HEK293 (cell line): ENCODE data around the gene CAV1.

Experiments used
- CTCF ChIA-PET: fragments of 350-600 bp; formaldehyde crosslinking; extraction: SDS; loops from one replicate; lab custom pipeline; 2021; ENCODE audit warnings: antibody characterized with exemption; lab: Yijun Ruan, JAX
- POLR2A ChIA-PET: fragments of 300-600 bp; formaldehyde crosslinking; extraction: SDS; loops from one replicate; lab custom pipeline; 2020; ENCODE audit warnings: antibody characterized with exemption, inconsistent platforms; lab: Yijun Ruan, JAX
- H3K27ac ChIP-seq: fragments of 200-500 bp; sonication (Bioruptor generic); 2 replicates; pipeline ENCODE4 v1.5.1; 2014; ENCODE audit warnings: low read depth, low read length, control low read depth, inconsistent platforms; ENCODE audit errors: extremely low read depth
- H3K36me3 ChIP-seq, 2 experiments: fragments of 200-500 bp in 1 of 2; sonication (Bioruptor generic) in 1 of 2; 1 replicate in 1 of 2; 2 replicates in 1 of 2; pipeline ENCODE4 v1.5.1; 2014 to 2017; ENCODE audit warnings: inconsistent platforms in 2 of 2, low read length in 2 of 2; ENCODE audit not compliant: control insufficient read depth in 2 of 2, insufficient read depth in 1 of 2
- H3K4me1 ChIP-seq: fragments of 200-500 bp; sonication (Bioruptor generic); 2 replicates; pipeline ENCODE4 v1.5.1; 2014; ENCODE audit warnings: mild to moderate bottlenecking, low read length, inconsistent platforms; ENCODE audit not compliant: control insufficient read depth, insufficient read depth
- H3K4me3 ChIP-seq: 2 replicates; pipeline ENCODE4 v1.5.1; 2011; ENCODE audit warnings: low read depth, mild to moderate bottlenecking, control low read depth, low read length, moderate library complexity
- H3K9me3 ChIP-seq: fragments of 200-500 bp; sonication (Bioruptor generic); 2 replicates; pipeline ENCODE4 v1.5.1; 2014; ENCODE audit warnings: low read depth, low read length, inconsistent platforms; ENCODE audit not compliant: control insufficient read depth, insufficient read depth
- BCL11B ChIP-seq: fragments of 450-650 bp; formaldehyde crosslinking; IDR thresholded peaks from 2 replicates; pipeline ENCODE4 v1.5.1; 2016; ENCODE audit warnings: low read depth, missing biosample characterization, missing genetic modification characterization
- GFI1B ChIP-seq: fragments of 450-650 bp; formaldehyde crosslinking; IDR thresholded peaks from 2 replicates; pipeline ENCODE4 v1.5.1; 2016; ENCODE audit warnings: missing biosample characterization, missing genetic modification characterization
- IKZF3 ChIP-seq: fragments of 450-650 bp; IDR thresholded peaks from 2 replicates; pipeline ENCODE4 v1.5.0; 2018; ENCODE audit warnings: missing biosample characterization, mild to moderate bottlenecking, missing genetic modification characterization, moderate library complexity
- PRDM10 ChIP-seq: fragments of 450-650 bp; formaldehyde crosslinking; IDR thresholded peaks from 2 replicates; pipeline ENCODE4 v1.5.1; 2016; ENCODE audit warnings: missing biosample characterization, missing genetic modification characterization
- PRDM6 ChIP-seq: fragments of 450-650 bp; formaldehyde crosslinking; IDR thresholded peaks from 2 replicates; pipeline ENCODE4 v1.5.1; 2017; ENCODE audit warnings: missing biosample characterization, missing genetic modification characterization
- SCRT1 ChIP-seq: fragments of 450-650 bp; formaldehyde crosslinking; IDR thresholded peaks from 2 replicates; pipeline ENCODE4 v1.5.1; 2016; ENCODE audit warnings: missing biosample characterization, missing genetic modification characterization, borderline replicate concordance
- SP7 ChIP-seq: fragments of 450-650 bp; formaldehyde crosslinking; IDR thresholded peaks from 2 replicates; pipeline ENCODE4 v1.5.1; 2016; ENCODE audit warnings: missing biosample characterization, missing genetic modification characterization
- TCF7L2 ChIP-seq: IDR thresholded peaks from 2 replicates; pipeline ENCODE4 v1.6.1; 2011; ENCODE audit warnings: low read depth, mild to moderate bottlenecking, inconsistent platforms, low read length, moderate library complexity, borderline replicate concordance
- ZBTB20 ChIP-seq: fragments of 450-650 bp; formaldehyde crosslinking; IDR thresholded peaks from 2 replicates; pipeline ENCODE4 v1.5.1; 2016; ENCODE audit warnings: missing biosample characterization, missing genetic modification characterization
- ZBTB26 ChIP-seq: fragments of 450-650 bp; formaldehyde crosslinking; optimal IDR thresholded peaks from 2 replicates; pipeline ENCODE3; 2016; ENCODE audit warnings: missing biosample characterization, mild to moderate bottlenecking, missing genetic modification characterization
- ZEB2 ChIP-seq: fragments of 450-650 bp; formaldehyde crosslinking; IDR thresholded peaks from 2 replicates; pipeline ENCODE4 v1.5.1; 2016; ENCODE audit warnings: missing biosample characterization, missing genetic modification characterization
- ZFP37 ChIP-seq: fragments of 450-650 bp; formaldehyde crosslinking; IDR thresholded peaks from 2 replicates; pipeline ENCODE4 v1.5.1; 2016; ENCODE audit warnings: missing biosample characterization, missing genetic modification characterization
- ZFP69B ChIP-seq: fragments of 450-650 bp; formaldehyde crosslinking; IDR thresholded peaks from 2 replicates; pipeline ENCODE4 v1.5.1; 2016; ENCODE audit warnings: missing biosample characterization, missing genetic modification characterization
- ZNF133 ChIP-seq: fragments of 450-650 bp; formaldehyde crosslinking; IDR thresholded peaks from 2 replicates; pipeline ENCODE4 v1.5.1; 2016; ENCODE audit warnings: missing biosample characterization, missing genetic modification characterization
- ZNF155 ChIP-seq: fragments of 450-650 bp; formaldehyde crosslinking; IDR thresholded peaks from 2 replicates; pipeline ENCODE4 v1.5.1; 2016; ENCODE audit warnings: missing biosample characterization, missing genetic modification characterization
- ZNF16 ChIP-seq: fragments of 450-650 bp; formaldehyde crosslinking; IDR thresholded peaks from 2 replicates; pipeline ENCODE4 v1.5.1; 2016; ENCODE audit warnings: low read depth, missing biosample characterization, missing genetic modification characterization
- ZNF169 ChIP-seq: fragments of 450-650 bp; formaldehyde crosslinking; IDR thresholded peaks from 2 replicates; pipeline ENCODE4 v1.5.1; 2016; ENCODE audit warnings: missing biosample characterization, missing genetic modification characterization
- ZNF174 ChIP-seq: fragments of 450-650 bp; formaldehyde crosslinking; IDR thresholded peaks from 2 replicates; pipeline ENCODE4 v1.5.0; 2017; ENCODE audit warnings: missing biosample characterization, mild to moderate bottlenecking, missing genetic modification characterization
- ZNF19 ChIP-seq: fragments of 450-650 bp; formaldehyde crosslinking; IDR thresholded peaks from 2 replicates; pipeline ENCODE4; 2016; ENCODE audit warnings: missing biosample characterization, missing genetic modification characterization, low read depth
- ZNF223 ChIP-seq: fragments of 450-650 bp; formaldehyde crosslinking; IDR thresholded peaks from 2 replicates; pipeline ENCODE4 v1.5.1; 2016; ENCODE audit warnings: missing biosample characterization, missing genetic modification characterization
- ZNF423 ChIP-seq: fragments of 450-650 bp; formaldehyde crosslinking; IDR thresholded peaks from 2 replicates; pipeline ENCODE4 v1.5.1; 2016; ENCODE audit warnings: missing biosample characterization, missing genetic modification characterization
- ZNF488 ChIP-seq: fragments of 450-650 bp; formaldehyde crosslinking; IDR thresholded peaks from 2 replicates; pipeline ENCODE4 v1.5.1; 2016; ENCODE audit warnings: missing biosample characterization, missing genetic modification characterization
- ZNF530 ChIP-seq: fragments of 450-650 bp; formaldehyde crosslinking; IDR thresholded peaks from 2 replicates; pipeline ENCODE4 v1.5.1; 2016; ENCODE audit warnings: low read depth, missing biosample characterization, missing genetic modification characterization
- ZNF558 ChIP-seq: fragments of 450-650 bp; formaldehyde crosslinking; IDR thresholded peaks from 2 replicates; pipeline ENCODE4 v1.5.1; 2016; ENCODE audit warnings: missing biosample characterization, missing genetic modification characterization
- ZNF580 ChIP-seq: fragments of 450-650 bp; formaldehyde crosslinking; IDR thresholded peaks from 2 replicates; pipeline ENCODE4 v1.5.1; 2016; ENCODE audit warnings: missing biosample characterization, missing genetic modification characterization
- ZNF660 ChIP-seq: fragments of 450-650 bp; IDR thresholded peaks from 2 replicates; pipeline ENCODE4 v1.5.1; 2018; ENCODE audit warnings: missing biosample characterization, mild to moderate bottlenecking, missing genetic modification characterization
- ZNF664 ChIP-seq: fragments of 450-650 bp; formaldehyde crosslinking; IDR thresholded peaks from 2 replicates; pipeline ENCODE4 v1.5.1; 2016; ENCODE audit warnings: missing biosample characterization, missing genetic modification characterization
- ZNF677 ChIP-seq: fragments of 450-650 bp; IDR thresholded peaks from 2 replicates; pipeline ENCODE4 v1.5.0; 2018; ENCODE audit warnings: missing biosample characterization, mild to moderate bottlenecking, missing genetic modification characterization, moderate library complexity

Gene CAV1

GRCh38 chr7:116553168-116553964 lies 28.5 kb downstream of the CAV1 start:
- CTCF ChIA-PET = interaction anchor here (0.6 kb wide), 1 partner anchor 372 kb away, joined by 3 read pairs; no protein-coding TSS in a partner anchor
- POLR2A ChIA-PET = no interaction called here
- Histone ChIP-seq H3K4me3 (no peak overlapping the region), H3K9me3 (no peaks in the 10 kb centered on the region), H3K4me1 (no peaks in the 10 kb centered on the region), H3K36me3 (no peaks in the 10 kb centered on the region), H3K27ac (no peak overlapping the region)
- no peak for TF ChIP-seq ZFP69B (tag by site-specific recombination)
- TF ChIP-seq GFI1B (tag by site-specific recombination) = no peak
- TF ChIP-seq ZNF530 (tag by site-specific recombination) = no peak
- no peak for TF ChIP-seq ZBTB20 (tag by site-specific recombination)
- TF ChIP-seq ZNF174 = no peak
- TF ChIP-seq ZNF19 (tag by site-specific recombination) = no peak
- TF ChIP-seq ZNF423 = no peak
- TF ChIP-seq BCL11B (tag by site-specific recombination) = no peak
- no peak for TF ChIP-seq ZNF155 (tag by site-specific recombination)
- TF ChIP-seq ZNF488 = no peak

GRCh38 chr7:116554436-116554835 lies 29.6 kb downstream of the CAV1 start:
- Histone ChIP-seq H3K27ac (no peak overlapping the region), H3K9me3 (no peaks in the 10 kb centered on the region), H3K4me3 (no peak overlapping the region), H3K36me3 (no peaks in the 10 kb centered on the region), H3K4me1 (no peaks in the 10 kb centered on the region)
- CTCF ChIA-PET = interaction anchor here (0.6 to 1.5 kb wide), 3 partner anchors 26 to 373 kb away, joined by 3 read pairs; no protein-coding TSS in a partner anchor
- POLR2A ChIA-PET = no interaction called here
- peak; percentile 85 for TF ChIP-seq PRDM10 (tag by site-specific recombination)
- no peak for TF ChIP-seq ZNF169 (tag by site-specific recombination)
- 0 out of 2 replicates have a peak, but pooled peaks have one; percentile 24 for TF ChIP-seq IKZF3
- TF ChIP-seq TCF7L2 = no peak
- no peak for TF ChIP-seq ZNF580
- no peak for TF ChIP-seq ZNF223 (tag by site-specific recombination)
- no peak for TF ChIP-seq ZNF423
- no peak for TF ChIP-seq SCRT1 (tag by site-specific recombination)
- TF ChIP-seq ZNF558 (tag by site-specific recombination) = 0 out of 2 replicates have a peak, but pooled peaks have one; percentile 40
- 0 out of 2 replicates have a peak, but pooled peaks have one; percentile 18 for TF ChIP-seq SP7
- TF ChIP-seq ZNF16 (tag by site-specific recombination) = no peak
- TF ChIP-seq ZFP37 = no peak
- peak; percentile 69 for TF ChIP-seq PRDM6 (tag by site-specific recombination)
- no peak for TF ChIP-seq ZNF133 (tag by site-specific recombination)
- peak; percentile 36; the same call in 1 of the 2 replicates for TF ChIP-seq ZNF660 (tag by site-specific recombination)
- TF ChIP-seq ZNF677 (tag by site-specific recombination) = no peak
- TF ChIP-seq ZBTB26 (tag by site-specific recombination) = no peak
- TF ChIP-seq ZEB2 (tag by site-specific recombination) = peak; percentile 51; the same call in 1 of the 2 replicates
- TF ChIP-seq ZNF664 (tag by site-specific recombination) = 0 out of 2 replicates have a peak, but pooled peaks have one; percentile 10
